ENCODE results near the gene MADCAM1.

GRCh38 chr19:468587-469256 lies 27.6 kb upstream of the MADCAM1 start:
- TF ChIP-seq CTCF (conservative IDR thresholded peaks at IDR 0.05; ENCODE audit: low read depth, low read length) (no peak), EZH2 (IDR thresholded peaks at IDR 0.05; ENCODE audit: borderline replicate concordance, low read depth, low read length, poor library complexity, severe bottlenecking) (no peak)
